ENCODE results near the gene VPS36.

- TF ChIP-seq ZNF274 (IDR thresholded peaks at IDR 0.05; ENCODE audit: borderline replicate concordance, low read depth, low read length) (no peak), PHF8 (IDR thresholded peaks at IDR 0.05; ENCODE audit: borderline replicate concordance, low read length) (no peak)
Observed at GRCh38 chr13:52406629-52407028, 43.8 kb downstream of the VPS36 start.
